ENCODE measurements around the gene AP4S1.

- no peak for TF ChIP-seq CTCF (IDR thresholded peaks at IDR 0.05)
- no peak for TF ChIP-seq EP300 (IDR thresholded peaks at IDR 0.05)
Observed at GRCh38 chr14:30980980-30981379, 44.5 kb upstream of the AP4S1 start.
